IMR-90 (cell line): ENCODE measurements around the gene DUSP9. TPM values are rescaled to one million over a fixed set of nuclear protein-coding genes. Genes with fewer than 3 reads are reported as not detected.

ENCODE experiments used
- ATAC-seq: fragments of 200-7000 bp; cut with Tn5 transposase; 2 replicates; pipeline ENCODE4 v1.9.1; 2020; ENCODE audit warnings: low read depth, mild to moderate bottlenecking, moderate library complexity
- BruUV-seq: library from RNA; stranded (reverse); fragments of 400-500 nt; replicated peaks from 2 replicates; lab custom pipeline; 2021; lab: Mats Ljungman, UMichigan
- CTCF ChIA-PET: fragments of 300-600 bp; formaldehyde crosslinking; extraction: SDS; loops from one replicate; lab custom pipeline; 2021; ENCODE audit warnings: antibody characterized with exemption; lab: Yijun Ruan, JAX
- POLR2A ChIA-PET: fragments of 300-600 bp; sonication (Branson Sonifier 250); formaldehyde crosslinking; loops from one replicate; lab custom pipeline; 2022; ENCODE audit warnings: antibody characterized with exemption; ENCODE audit not compliant: unreplicated experiment; lab: Charles Lee
- DNase-seq: peaks from one replicate; pipeline ENCODE4 v3.0.0; 2013
- H2AFZ ChIP-seq: replicated peaks from 2 replicates; pipeline ENCODE3; 2013; ENCODE audit warnings: low read length, mild to moderate bottlenecking; ENCODE audit not compliant: poor library complexity
- H2AK5ac ChIP-seq: 2 replicates; pipeline ENCODE4 v1.6.1; 2013; ENCODE audit warnings: low read depth, low read length, inconsistent platforms
- H2AK9ac ChIP-seq: replicated peaks from 2 replicates; pipeline ENCODE3; 2013; ENCODE audit warnings: mild to moderate bottlenecking, low read depth, low read length, moderate library complexity; ENCODE audit not compliant: poor library complexity
- H2BK120ac ChIP-seq: 2 replicates; pipeline ENCODE4 v1.6.1; 2013; ENCODE audit warnings: low read depth, low read length, inconsistent platforms
- H2BK15ac ChIP-seq: 3 replicates; pipeline ENCODE4 v1.6.1; 2013; ENCODE audit warnings: low read depth, low read length, inconsistent platforms
- H2BK20ac ChIP-seq: 2 replicates; pipeline ENCODE4 v1.6.1; 2013; ENCODE audit warnings: low read depth, mild to moderate bottlenecking, inconsistent platforms, low read length, moderate library complexity
- H2BK5ac ChIP-seq: 2 replicates; pipeline ENCODE4 v1.6.1; 2013; ENCODE audit warnings: mild to moderate bottlenecking, low read depth, low read length, inconsistent platforms; ENCODE audit not compliant: poor library complexity, severe bottlenecking
- H3K14ac ChIP-seq: replicated peaks from 2 replicates; pipeline ENCODE4 v1.6.1; 2013; ENCODE audit warnings: low read depth, low read length, inconsistent platforms
- H3K18ac ChIP-seq: 2 replicates; pipeline ENCODE4 v1.6.1; 2013; ENCODE audit warnings: low read depth, low read length, control low read depth
- H3K23ac ChIP-seq: 2 replicates; pipeline ENCODE4 v1.6.1; 2013; ENCODE audit warnings: low read depth, low read length, inconsistent platforms
- H3K27ac ChIP-seq: 2 replicates; pipeline ENCODE4 v1.5.1; 2013; ENCODE audit warnings: mild to moderate bottlenecking, control low read depth, low read length; ENCODE audit not compliant: insufficient read depth
- H3K27me3 ChIP-seq: 2 replicates; pipeline ENCODE4 v1.6.1; 2013; ENCODE audit warnings: low read length; ENCODE audit not compliant: control insufficient read depth, insufficient read depth
- H3K36me3 ChIP-seq: 2 replicates; pipeline ENCODE4 v1.6.1; 2013; ENCODE audit warnings: low read length, mixed read lengths; ENCODE audit not compliant: control insufficient read depth, insufficient read depth
- H3K4ac ChIP-seq: 2 replicates; pipeline ENCODE4 v1.6.1; 2013; ENCODE audit warnings: low read depth, low read length, inconsistent platforms
- H3K4me1 ChIP-seq: 2 replicates; pipeline ENCODE4 v1.6.1; 2013; ENCODE audit warnings: low read length, mixed read lengths; ENCODE audit not compliant: control insufficient read depth, insufficient read depth
- H3K4me2 ChIP-seq: 2 replicates; pipeline ENCODE4 v1.6.1; 2013; ENCODE audit warnings: low read depth, mild to moderate bottlenecking, control low read depth, low read length, moderate library complexity
- H3K4me3 ChIP-seq: 2 replicates; pipeline ENCODE4 v1.5.1; 2013; ENCODE audit warnings: low read depth, mild to moderate bottlenecking, control low read depth, low read length, moderate library complexity; ENCODE audit not compliant: insufficient read depth
- H3K56ac ChIP-seq: 2 replicates; pipeline ENCODE4 v1.6.1; 2013; ENCODE audit warnings: low read length, inconsistent platforms; ENCODE audit not compliant: insufficient read depth; ENCODE audit errors: extremely low read depth
- H3K79me1 ChIP-seq, 2 experiments: 2 replicates each; pipeline ENCODE4 v1.6.1; 2013; ENCODE audit warnings: low read length in 2 of 2, inconsistent platforms in 1 of 2, low read depth in 1 of 2
- H3K9ac ChIP-seq: 2 replicates; pipeline ENCODE4 v1.6.1; 2013; ENCODE audit warnings: low read depth, low read length, control low read depth
- H3K9me1 ChIP-seq: 2 replicates; pipeline ENCODE4 v1.6.1; 2013; ENCODE audit warnings: low read length, inconsistent platforms; ENCODE audit not compliant: insufficient read depth
- H3K9me3 ChIP-seq: 2 replicates; pipeline ENCODE4 v1.6.1; 2013; ENCODE audit warnings: low read length; ENCODE audit not compliant: control insufficient read depth, insufficient read depth
- H4K20me1 ChIP-seq: 2 replicates; pipeline ENCODE4 v1.6.1; 2013; ENCODE audit warnings: low read length, inconsistent platforms; ENCODE audit not compliant: insufficient read depth
- H4K5ac ChIP-seq: 2 replicates; pipeline ENCODE4 v1.6.1; 2013; ENCODE audit warnings: mild to moderate bottlenecking, low read depth, low read length, control low read depth
- H4K8ac ChIP-seq, 2 experiments: 2 replicates each; pipeline ENCODE4 v1.6.1; 2013; ENCODE audit warnings: low read depth in 2 of 2, low read length in 2 of 2, control low read depth in 1 of 2, inconsistent platforms in 1 of 2
- H4K91ac ChIP-seq: 2 replicates; pipeline ENCODE4 v1.6.1; 2013; ENCODE audit warnings: low read depth, low read length, inconsistent platforms; ENCODE audit not compliant: insufficient read depth
- BHLHE40 ChIP-seq: fragments of 150-350 bp; IDR thresholded peaks from 2 replicates; pipeline ENCODE4 v1.6.1; 2016; ENCODE audit warnings: mild to moderate bottlenecking, low read depth, low read length
- CEBPB ChIP-seq: IDR thresholded peaks from 2 replicates; pipeline ENCODE4 v1.6.1; 2012; ENCODE audit warnings: low read depth, low read length, improper control_type of control experiment
- FOS ChIP-seq: fragments of 150-350 bp; IDR thresholded peaks from 2 replicates; pipeline ENCODE4 v1.6.1; 2016; ENCODE audit warnings: low read depth, low read length
- MAFK ChIP-seq: IDR thresholded peaks from 2 replicates; pipeline ENCODE4 v1.6.1; 2012; ENCODE audit warnings: low read depth, low read length, improper control_type of control experiment
- MXI1 ChIP-seq: IDR thresholded peaks from 2 replicates; pipeline ENCODE4 v1.6.1; 2012; ENCODE audit warnings: low read depth, mild to moderate bottlenecking, low read length, moderate library complexity, borderline replicate concordance
- NFE2L2 ChIP-seq: fragments of 150-350 bp; IDR thresholded peaks from 2 replicates; pipeline ENCODE4 v1.6.1; 2016; ENCODE audit warnings: low read depth, mild to moderate bottlenecking, low read length
- POLR2A ChIP-seq: IDR thresholded peaks from 2 replicates; pipeline ENCODE4 v1.6.1; 2012; ENCODE audit warnings: mild to moderate bottlenecking, low read depth, low read length
- RAD21 ChIP-seq: IDR thresholded peaks from 2 replicates; pipeline ENCODE4 v1.6.1; 2012; ENCODE audit warnings: low read length, improper control_type of control experiment
- RCOR1 ChIP-seq: IDR thresholded peaks from 2 replicates; pipeline ENCODE4 v1.6.1; 2012; ENCODE audit warnings: mild to moderate bottlenecking, low read length, improper control_type of control experiment; ENCODE audit not compliant: insufficient replicate concordance
- RFX5 ChIP-seq: IDR thresholded peaks from 2 replicates; pipeline ENCODE4 v1.8.0; 2012; ENCODE audit warnings: low read depth, mild to moderate bottlenecking, low read length, moderate library complexity
- SMC3 ChIP-seq: fragments of 150-350 bp; IDR thresholded peaks from 2 replicates; pipeline ENCODE4 v1.6.1; 2016; ENCODE audit warnings: low read depth, mild to moderate bottlenecking, antibody characterized with exemption, low read length, moderate library complexity
- WGBS, 2 experiments: methylation state at CpG; one replicate each; pipeline versions ENCODE4 v1.1.5 to v1.1.7; 2013; ENCODE audit warnings: missing lambda C conversion rate in 2 of 2; ENCODE audit not compliant: insufficient read length in 1 of 2; ENCODE audit errors: extremely low coverage in 2 of 2; 5-methylcytosine and 5-hydroxymethylcytosine counted together
- dilution Hi-C: fragments of 300-500 bp; cut with HindIII; formaldehyde crosslinking; loops from one replicate; pipeline ENCODE4 v1.14.3; 2018; ENCODE audit warnings: low sequenced_read_pairs; ENCODE audit not compliant: unreplicated experiment
- in situ Hi-C: fragments of 300-500 bp; cut with MboI; formaldehyde crosslinking; loops from 3 replicates; pipeline ENCODE4 v1.14.3; 2019; ENCODE audit warnings: low sequenced_read_pairs, inconsistent platforms, mixed read lengths
- intact Hi-C: fragments of 100-400 bp; cut with micrococcal nuclease; formaldehyde crosslinking; loops from 2 replicates; pipeline ENCODE4 v1.10.0; 2022
- polyA plus RNA-seq, 3 experiments: library from polyadenylated mRNA; depleted of rRNA; stranded (reverse); fragments of >200 nt; gene quantifications; 2 replicates each; pipeline ENCODE4 v1.2.3, GENCODE V29; 2012; ENCODE audit warnings: low replicate concordance in 1 of 3
- total RNA-seq: library from RNA; depleted of rRNA; stranded (reverse); fragments of >200 nt; gene quantifications from 2 replicates; pipeline ENCODE4 v1.2.3, GENCODE V29; 2012
- TF ChIP-seq, protein P1 (sequence below): fragments of 150-350 bp; IDR thresholded peaks from 2 replicates; pipeline ENCODE4 v1.6.1; 2016; ENCODE audit warnings: low read depth, mild to moderate bottlenecking, low read length, moderate library complexity, borderline replicate concordance
- TF ChIP-seq, protein P2 (sequence below): conservative IDR thresholded peaks from 2 replicates; pipeline ENCODE4 v1.5.1; 2012; ENCODE audit warnings: mild to moderate bottlenecking, low read depth, low read length, improper control_type of control experiment
- TF ChIP-seq, protein P3 (sequence below): fragments of 150-350 bp; IDR thresholded peaks from 2 replicates; pipeline ENCODE4 v1.6.1; 2017; ENCODE audit warnings: mild to moderate bottlenecking, antibody characterized with exemption, low read length, low read depth

The DUSP9 gene
- total and polyA plus RNA-seq, 2 of the 4 experiments (the other 2 are of a cell fraction) = under 0.01 to 0.09 TPM

DNA sequence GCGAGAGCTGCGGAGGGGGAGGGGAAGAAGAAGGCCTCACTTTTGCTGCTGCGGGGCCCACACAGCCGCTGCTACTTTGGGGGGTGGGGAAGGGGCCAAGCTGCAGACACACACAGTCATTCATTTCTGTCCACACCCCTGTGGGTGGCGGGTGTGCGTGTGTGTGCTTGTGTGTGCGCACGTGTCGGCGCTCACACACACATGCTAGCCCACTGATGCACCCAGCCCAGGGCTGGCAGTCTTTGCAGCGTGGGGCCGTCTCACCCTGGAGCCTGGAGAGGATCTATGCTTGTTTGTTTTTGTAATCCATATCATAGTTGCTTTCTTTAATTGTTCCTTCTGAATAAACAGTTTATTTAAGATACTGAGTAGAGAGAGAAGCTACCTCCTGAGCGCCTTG is 4.0 kb downstream of the DUSP9 start:
- peaks cover 27% of the 10 kb centered on the region for H3K27me3 ChIP-seq
- no peaks in the 10 kb centered on the region for H3K4me1 ChIP-seq
- H2BK20ac ChIP-seq = no peak overlapping the region
- H3K56ac ChIP-seq = no peak overlapping the region
- no peak overlapping the region for H2BK5ac ChIP-seq
- TF ChIP-seq, protein P1, sequence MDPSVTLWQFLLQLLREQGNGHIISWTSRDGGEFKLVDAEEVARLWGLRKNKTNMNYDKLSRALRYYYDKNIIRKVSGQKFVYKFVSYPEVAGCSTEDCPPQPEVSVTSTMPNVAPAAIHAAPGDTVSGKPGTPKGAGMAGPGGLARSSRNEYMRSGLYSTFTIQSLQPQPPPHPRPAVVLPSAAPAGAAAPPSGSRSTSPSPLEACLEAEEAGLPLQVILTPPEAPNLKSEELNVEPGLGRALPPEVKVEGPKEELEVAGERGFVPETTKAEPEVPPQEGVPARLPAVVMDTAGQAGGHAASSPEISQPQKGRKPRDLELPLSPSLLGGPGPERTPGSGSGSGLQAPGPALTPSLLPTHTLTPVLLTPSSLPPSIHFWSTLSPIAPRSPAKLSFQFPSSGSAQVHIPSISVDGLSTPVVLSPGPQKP = no peak
- no peak for TF ChIP-seq RFX5
- no peak for TF ChIP-seq MXI1
- no peak for TF ChIP-seq RAD21
- no peak for TF ChIP-seq CEBPB
- no peak for TF ChIP-seq SMC3
- TF ChIP-seq MAFK = no peak
- TF ChIP-seq POLR2A = no peak
- TF ChIP-seq BHLHE40 = no peak
- TF ChIP-seq, protein P2, sequence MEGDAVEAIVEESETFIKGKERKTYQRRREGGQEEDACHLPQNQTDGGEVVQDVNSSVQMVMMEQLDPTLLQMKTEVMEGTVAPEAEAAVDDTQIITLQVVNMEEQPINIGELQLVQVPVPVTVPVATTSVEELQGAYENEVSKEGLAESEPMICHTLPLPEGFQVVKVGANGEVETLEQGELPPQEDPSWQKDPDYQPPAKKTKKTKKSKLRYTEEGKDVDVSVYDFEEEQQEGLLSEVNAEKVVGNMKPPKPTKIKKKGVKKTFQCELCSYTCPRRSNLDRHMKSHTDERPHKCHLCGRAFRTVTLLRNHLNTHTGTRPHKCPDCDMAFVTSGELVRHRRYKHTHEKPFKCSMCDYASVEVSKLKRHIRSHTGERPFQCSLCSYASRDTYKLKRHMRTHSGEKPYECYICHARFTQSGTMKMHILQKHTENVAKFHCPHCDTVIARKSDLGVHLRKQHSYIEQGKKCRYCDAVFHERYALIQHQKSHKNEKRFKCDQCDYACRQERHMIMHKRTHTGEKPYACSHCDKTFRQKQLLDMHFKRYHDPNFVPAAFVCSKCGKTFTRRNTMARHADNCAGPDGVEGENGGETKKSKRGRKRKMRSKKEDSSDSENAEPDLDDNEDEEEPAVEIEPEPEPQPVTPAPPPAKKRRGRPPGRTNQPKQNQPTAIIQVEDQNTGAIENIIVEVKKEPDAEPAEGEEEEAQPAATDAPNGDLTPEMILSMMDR = no peak
- TF ChIP-seq RCOR1 = no peak
- TF ChIP-seq NFE2L2 = no peak
- TF ChIP-seq FOS = no peak
- TF ChIP-seq, protein P3, sequence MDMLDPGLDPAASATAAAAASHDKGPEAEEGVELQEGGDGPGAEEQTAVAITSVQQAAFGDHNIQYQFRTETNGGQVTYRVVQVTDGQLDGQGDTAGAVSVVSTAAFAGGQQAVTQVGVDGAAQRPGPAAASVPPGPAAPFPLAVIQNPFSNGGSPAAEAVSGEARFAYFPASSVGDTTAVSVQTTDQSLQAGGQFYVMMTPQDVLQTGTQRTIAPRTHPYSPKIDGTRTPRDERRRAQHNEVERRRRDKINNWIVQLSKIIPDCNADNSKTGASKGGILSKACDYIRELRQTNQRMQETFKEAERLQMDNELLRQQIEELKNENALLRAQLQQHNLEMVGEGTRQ = no peak
- H2BK15ac ChIP-seq = no peak overlapping the region
- no peak overlapping the region for H2AFZ ChIP-seq
- ATAC-seq (no peak), DNase-seq (no peak)
- intact Hi-C loops = no loop called here
- BruUV-seq = no TSS peak
- dilution Hi-C loops = no loop called here
- H3K9me1 ChIP-seq = no peaks in the 10 kb centered on the region
- in situ Hi-C loops = loop anchor here (25.0 kb wide), 1 partner anchor 689 kb away; no protein-coding TSS in a partner anchor
- H4K91ac ChIP-seq = no peak overlapping the region
- H3K36me3 ChIP-seq = no peaks in the 10 kb centered on the region
- H3K4me2 ChIP-seq = no peak overlapping the region
- CTCF ChIA-PET = interaction anchor here (0.9 kb wide), 1 partner anchor 101 kb away, joined by 5 read pairs; no protein-coding TSS in a partner anchor
- no peak overlapping the region for H3K4ac ChIP-seq
- no peak overlapping the region for H3K18ac ChIP-seq
- no peak overlapping the region for H2BK120ac ChIP-seq
- no CpG with 5 or more reads among the region's 13 CpGs for WGBS, 2 experiments
- no peak overlapping the region for H4K8ac ChIP-seq
- no peak overlapping the region for H3K27ac ChIP-seq
- no peak overlapping the region for H3K4me3 ChIP-seq
- no peak overlapping the region for H2AK9ac ChIP-seq
- H3K9me3 ChIP-seq = peaks cover 3% of the 10 kb centered on the region; the same call in 1 of the 2 replicates
- H3K79me1 ChIP-seq = no peaks in the 10 kb centered on the region
- no peak overlapping the region for H3K9ac ChIP-seq
- POLR2A ChIA-PET = no interaction called here
- no peak overlapping the region for H4K5ac ChIP-seq
- no peak overlapping the region for H2AK5ac ChIP-seq
- H4K20me1 ChIP-seq = no peaks in the 10 kb centered on the region
- H3K14ac ChIP-seq = no peak overlapping the region
- H3K23ac ChIP-seq = no peak overlapping the region
